Activated naive CD4-positive, alpha-beta T cell treated with anti-CD3 and anti-CD28 coated beads for 36 hours (primary cell): ENCODE measurements around the gene NEU2. TPM values are rescaled to one million over a fixed set of nuclear protein-coding genes. Genes with fewer than 3 reads are reported as not detected.
"Not testable (repeated sequence)": the region's sequence is repeated elsewhere in the genome, so short reads cannot be mapped to it uniquely, and the experiment has no call there.

ENCODE experiments used
- CTCF ChIA-PET: fragments of 350-600 bp; sonication (Branson Sonifier 250); formaldehyde crosslinking; loops from one replicate; lab custom pipeline; 2021; ENCODE audit warnings: antibody characterized with exemption; lab: Charles Lee
- DNase-seq: peaks from one replicate; pipeline ENCODE4 v3.0.0-alpha.2; 2020
- H3K27ac Mint-ChIP-seq: one replicate; pipeline ENCODE4 v1.8.0; 2021; ENCODE audit warnings: mild to moderate bottlenecking, mixed read lengths
- H3K27me3 Mint-ChIP-seq: one replicate; pipeline ENCODE4 v1.8.0; 2021; ENCODE audit warnings: low read depth, mixed read lengths
- H3K36me3 Mint-ChIP-seq: one replicate; pipeline ENCODE4 v1.8.0; 2021; ENCODE audit warnings: low read depth, mixed read lengths
- H3K4me1 Mint-ChIP-seq: one replicate; pipeline ENCODE4 v1.8.0; 2021; ENCODE audit warnings: low read depth, mixed read lengths
- H3K4me3 Mint-ChIP-seq: one replicate; pipeline ENCODE4 v1.8.0; 2021; ENCODE audit warnings: mild to moderate bottlenecking, moderate library complexity, mixed read lengths
- H3K9me3 Mint-ChIP-seq: one replicate; pipeline ENCODE4 v1.8.0; 2021; ENCODE audit warnings: mixed read lengths
- intact Hi-C: fragments of 100-400 bp; cut with micrococcal nuclease; formaldehyde crosslinking; loops from one replicate; pipeline ENCODE4 v1.15.1; 2023
- total RNA-seq, 2 experiments: library from RNA; stranded (reverse); gene quantifications; one replicate each; pipeline ENCODE4 v1.2.3, GENCODE V29; 2021

Gene NEU2
- total RNA-seq, 2 experiments from 2014 or later: not detected

GRCh38 chr2:233063269-233063975 lies 30.9 kb downstream of the NEU2 start:
- peak overlapping the region; percentile 98 for H3K27ac Mint-ChIP-seq
- DNase-seq: peak; percentile 66
- H3K27me3 Mint-ChIP-seq: no peaks in the 10 kb centered on the region
- peaks cover 54% of the 10 kb centered on the region for H3K4me1 Mint-ChIP-seq
- peaks cover 21% of the 10 kb centered on the region for H3K36me3 Mint-ChIP-seq
- H3K9me3 Mint-ChIP-seq: no peaks in the 10 kb centered on the region
- CTCF ChIA-PET: interaction anchor here (1.1 to 1.4 kb wide), 2 partner anchors 11 to 18 kb away, joined by 3 to 7 read pairs; no protein-coding TSS in a partner anchor
- peak overlapping the region; percentile 98 for H3K4me3 Mint-ChIP-seq
- intact Hi-C loops: loop anchor here (5.0 to 10.0 kb wide), 4 partner anchors 354 to 511 kb away; partner anchors contain the start of genes EIF4E2, GIGYF2, TIGD1 and USP40

GRCh38 chr2:233063976-233064411 lies 31.5 kb downstream of the NEU2 start:
- Mint-ChIP-seq H3K4me3 (peak overlapping the region; percentile 98), H3K27me3 (no peaks in the 10 kb centered on the region), H3K27ac (no peak overlapping the region), H3K4me1 (peaks cover 58% of the 10 kb centered on the region), H3K36me3 (peaks cover 21% of the 10 kb centered on the region), H3K9me3 (no peaks in the 10 kb centered on the region)
- CTCF ChIA-PET: interaction anchor here (1.1 kb wide), 1 partner anchor 18 kb away, joined by 7 read pairs; no protein-coding TSS in a partner anchor
- intact Hi-C loops: loop anchor here (5.0 to 10.0 kb wide), 4 partner anchors 353 to 512 kb away; partner anchors contain the start of genes EIF4E2, GIGYF2, TIGD1 and USP40
- DNase-seq: no peak

- H3K27ac Mint-ChIP-seq: no peak overlapping the region
- H3K4me3 Mint-ChIP-seq: no peak overlapping the region
- no peak for DNase-seq
- H3K9me3 Mint-ChIP-seq: no peaks in the 10 kb centered on the region
- no peaks in the 10 kb centered on the region for H3K27me3 Mint-ChIP-seq
- peaks cover 61% of the 10 kb centered on the region for H3K4me1 Mint-ChIP-seq
- intact Hi-C loops: loop anchor here (5.0 to 10.0 kb wide), 4 partner anchors 353 to 512 kb away; partner anchors contain the start of genes EIF4E2, GIGYF2, TIGD1 and USP40
- H3K36me3 Mint-ChIP-seq: peaks cover 21% of the 10 kb centered on the region
- CTCF ChIA-PET: interaction anchor here (1.1 kb wide), 1 partner anchor 17 kb away, joined by 7 read pairs; no protein-coding TSS in a partner anchor
Measured at GRCh38 chr2:233064530-233065199, 32.2 kb downstream of the NEU2 start.

- CTCF ChIA-PET, H3K27me3 Mint-ChIP-seq, H3K27ac Mint-ChIP-seq, DNase-seq, H3K4me3 Mint-ChIP-seq, H3K9me3 Mint-ChIP-seq: not testable (repeated sequence)
- intact Hi-C loops: loop anchor here (10.0 kb wide), 1 partner anchor 500 kb away; the partner anchor contains the start of gene USP40
- Mint-ChIP-seq H3K36me3 (peaks cover 25% of the 10 kb centered on the region), H3K4me1 (peaks cover 61% of the 10 kb centered on the region)
Measured at GRCh38 chr2:233065200-233065589, 32.7 kb downstream of the NEU2 start.

DNA sequence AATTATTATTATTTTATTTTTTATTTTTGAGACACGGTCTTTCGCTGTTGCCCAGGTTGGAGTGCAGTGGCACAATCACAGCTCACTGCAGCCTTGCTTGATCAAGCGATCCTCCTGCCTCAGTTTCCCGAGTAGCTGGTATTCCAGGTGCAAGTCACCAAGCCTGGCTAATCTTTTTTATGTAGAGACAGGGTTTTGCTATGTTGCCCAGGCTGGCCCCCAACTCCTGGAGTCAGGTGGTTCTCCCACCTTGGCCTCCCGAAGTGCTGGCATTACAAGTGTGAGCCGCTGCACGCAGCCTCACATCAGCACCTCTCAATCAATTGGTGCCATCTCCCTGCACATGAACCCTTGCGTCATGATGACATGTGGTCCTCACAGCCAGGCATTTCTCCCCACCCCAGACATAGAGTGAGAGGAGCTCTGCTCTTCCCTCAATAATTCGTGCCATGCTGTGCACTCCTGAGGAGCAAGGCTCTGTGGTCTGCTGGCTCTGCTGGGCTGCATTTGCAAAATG lies 33.5 kb downstream of the NEU2 start:
- Mint-ChIP-seq H3K27ac (no peak overlapping the region), H3K36me3 (peaks cover 26% of the 10 kb centered on the region), H3K4me1 (peaks cover 69% of the 10 kb centered on the region), H3K4me3 (no peak overlapping the region), H3K9me3 (peaks cover 1% of the 10 kb centered on the region), H3K27me3 (no peaks in the 10 kb centered on the region)
- intact Hi-C loops: loop anchor here (10.0 kb wide), 1 partner anchor 499 kb away; the partner anchor contains the start of gene USP40
- CTCF ChIA-PET: interaction anchor here (1.0 kb wide), 2 partner anchors 13 to 21 kb away, joined by 3 to 4 read pairs; no protein-coding TSS in a partner anchor
- DNase-seq: no peak

- Mint-ChIP-seq H3K27ac (peak overlapping the region; percentile 57), H3K27me3 (no peaks in the 10 kb centered on the region), H3K9me3 (peaks cover 6% of the 10 kb centered on the region), H3K4me3 (no peak overlapping the region), H3K36me3 (peaks cover 33% of the 10 kb centered on the region), H3K4me1 (peaks cover 58% of the 10 kb centered on the region)
- no peak for DNase-seq
- CTCF ChIA-PET: no interaction called here
- intact Hi-C loops: loop anchor here (10.0 kb wide), 1 partner anchor 496 kb away; the partner anchor contains the start of gene USP40
Measured at GRCh38 chr2:233068762-233069418, 36.4 kb downstream of the NEU2 start.

DNA sequence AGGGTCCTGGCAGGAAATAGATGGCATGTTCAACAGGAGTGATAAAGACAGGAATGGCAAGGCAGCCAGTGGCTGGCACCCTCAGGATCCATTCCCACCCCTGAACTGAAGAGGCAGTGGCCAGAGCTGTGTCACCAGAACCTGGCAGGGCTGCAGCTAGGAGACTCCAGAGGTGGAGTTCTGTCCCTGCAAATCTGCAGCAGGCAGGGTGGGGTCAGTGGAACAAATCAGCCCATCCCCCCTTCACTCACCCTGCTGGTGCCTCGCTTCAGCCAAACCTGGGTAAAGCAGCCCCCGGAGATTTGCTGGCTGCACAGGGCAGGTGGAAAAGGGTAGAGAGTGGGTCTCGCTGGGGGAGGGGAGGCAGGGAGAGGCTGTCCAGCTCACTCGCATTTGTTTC lies 40.4 kb downstream of the NEU2 start:
- CTCF ChIA-PET: no interaction called here
- H3K36me3 Mint-ChIP-seq: peaks cover 24% of the 10 kb centered on the region
- H3K27ac Mint-ChIP-seq: no peak overlapping the region
- DNase-seq: no peak
- H3K27me3 Mint-ChIP-seq: no peaks in the 10 kb centered on the region
- H3K9me3 Mint-ChIP-seq: peaks cover 6% of the 10 kb centered on the region
- intact Hi-C loops: no loop called here
- peaks cover 36% of the 10 kb centered on the region for H3K4me1 Mint-ChIP-seq
- H3K4me3 Mint-ChIP-seq: no peak overlapping the region

- Mint-ChIP-seq H3K27me3 (no peaks in the 10 kb centered on the region), H3K27ac (no peak overlapping the region), H3K36me3 (peaks cover 29% of the 10 kb centered on the region), H3K9me3 (peaks cover 6% of the 10 kb centered on the region), H3K4me1 (peaks cover 32% of the 10 kb centered on the region), H3K4me3 (no peak overlapping the region)
- CTCF ChIA-PET: interaction anchor here (0.6 kb wide), 1 partner anchor 28 kb away, joined by 4 read pairs; no protein-coding TSS in a partner anchor
- no peak for DNase-seq
- intact Hi-C loops: no loop called here
Measured at GRCh38 chr2:233074106-233074505, 41.6 kb downstream of the NEU2 start.

- no peak for DNase-seq
- intact Hi-C loops: no loop called here
- CTCF ChIA-PET: interaction anchor here (0.9 to 2.0 kb wide), 4 partner anchors 9 to 175 kb away, joined by 3 to 7 read pairs (median 6); partner anchors contain the start of gene INPP5D
- no peak overlapping the region for H3K4me3 Mint-ChIP-seq
- no peak overlapping the region for H3K27ac Mint-ChIP-seq
- peaks cover 33% of the 10 kb centered on the region for H3K36me3 Mint-ChIP-seq
- peaks cover 6% of the 10 kb centered on the region for H3K9me3 Mint-ChIP-seq
- peaks cover 35% of the 10 kb centered on the region for H3K4me1 Mint-ChIP-seq
- H3K27me3 Mint-ChIP-seq: no peaks in the 10 kb centered on the region
Measured at GRCh38 chr2:233075141-233075965, 42.9 kb downstream of the NEU2 start.

DNA sequence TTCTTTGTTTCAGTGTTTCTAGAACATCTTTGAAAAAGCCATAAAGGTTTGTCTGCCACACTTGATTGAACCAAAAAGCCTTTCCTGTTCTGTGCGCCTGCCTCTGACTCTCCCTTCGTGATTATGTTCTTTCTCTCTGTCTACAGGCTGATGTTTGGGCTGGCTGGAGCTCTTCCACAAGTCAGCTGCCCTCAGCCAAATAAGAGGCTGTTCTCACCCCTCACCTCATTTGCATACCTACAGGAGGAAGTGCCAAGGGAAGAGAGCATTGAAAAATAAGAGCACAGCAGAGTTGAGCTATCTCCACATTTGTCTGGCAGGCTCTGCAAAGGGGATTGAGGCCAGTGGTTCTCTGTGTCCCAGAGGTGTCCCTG lies 43.5 kb downstream of the NEU2 start:
- intact Hi-C loops: no loop called here
- H3K9me3 Mint-ChIP-seq: peaks cover 6% of the 10 kb centered on the region
- H3K27ac Mint-ChIP-seq: no peak overlapping the region
- CTCF ChIA-PET: interaction anchor here (0.5 to 2.0 kb wide), 5 partner anchors 8 to 367 kb away, joined by 3 to 7 read pairs (median 4); partner anchors contain the start of gene INPP5D
- peak; percentile 49 for DNase-seq
- peaks cover 33% of the 10 kb centered on the region for H3K36me3 Mint-ChIP-seq
- H3K27me3 Mint-ChIP-seq: no peaks in the 10 kb centered on the region
- H3K4me3 Mint-ChIP-seq: no peak overlapping the region
- H3K4me1 Mint-ChIP-seq: peaks cover 35% of the 10 kb centered on the region

- Mint-ChIP-seq H3K27me3 (no peaks in the 10 kb centered on the region), H3K36me3 (peaks cover 32% of the 10 kb centered on the region), H3K9me3 (peaks cover 4% of the 10 kb centered on the region), H3K27ac (no peak overlapping the region), H3K4me1 (peaks cover 42% of the 10 kb centered on the region), H3K4me3 (no peak overlapping the region)
- no peak for DNase-seq
- intact Hi-C loops: no loop called here
- CTCF ChIA-PET: interaction anchor here (1.5 to 2.1 kb wide), 4 partner anchors 16 to 173 kb away, joined by 4 to 12 read pairs (median 7); partner anchors contain the start of gene INPP5D
Measured at GRCh38 chr2:233076749-233077148, 44.3 kb downstream of the NEU2 start.
